Activated CD4-positive, alpha-beta T cell treated with anti-CD3 and anti-CD28 coated beads, Interleukin-10, Interleukin-2, amounts not matched to agents 100 ng/mL and 50 ng/mL, durations not matched to agents 16 hours and 8 hours (primary cell): ENCODE data around the gene PRDM7.
"Not testable (repeated sequence)": the region's sequence is repeated elsewhere in the genome, so short reads cannot be mapped to it uniquely, and the experiment has no call there.

Experiments used
- DNase-seq: peaks from one replicate; pipeline ENCODE4 v3.0.0-alpha.2; 2020

Gene PRDM7

GRCh38 chr16:90077240-90077756 lies at the start of gene PRDM7:
PRDM7 (minus strand) TSS chr16:90077331; CDS start chr16:90075910, 1,421 bp downstream.
- DNase-seq = peak; percentile 98

- DNase-seq = not testable (repeated sequence)
These were observed 44.7 kb upstream of the PRDM7 start for GRCh38 chr16:90121846-90122245.

GRCh38 chr16:90107617-90108016 lies 30.5 kb upstream of the PRDM7 start:
- DNase-seq = not testable (repeated sequence)

- DNase-seq = not testable (repeated sequence)
These were observed 29.9 kb upstream of the PRDM7 start for GRCh38 chr16:90107060-90107459.

- DNase-seq = peak; percentile 81
These were observed 29.1 kb upstream of the PRDM7 start for GRCh38 chr16:90106271-90106670.

- DNase-seq = not testable (repeated sequence)
These were observed 27.6 kb upstream of the PRDM7 start for GRCh38 chr16:90104725-90105124.

GRCh38 chr16:90102086-90102884 lies 25.2 kb upstream of the PRDM7 start:
- not testable (repeated sequence) for DNase-seq

GRCh38 chr16:90101332-90101731 lies 24.2 kb upstream of the PRDM7 start:
- DNase-seq = not testable (repeated sequence)

GRCh38 chr16:90100790-90101189 lies 23.7 kb upstream of the PRDM7 start:
- not testable (repeated sequence) for DNase-seq

GRCh38 chr16:90100229-90100628 lies 23.1 kb upstream of the PRDM7 start:
- DNase-seq = not testable (repeated sequence)

- DNase-seq = not testable (repeated sequence)
These were observed 21.8 kb upstream of the PRDM7 start for GRCh38 chr16:90098936-90099335.

GRCh38 chr16:90097010-90097684 lies 20.0 kb upstream of the PRDM7 start:
- not testable (repeated sequence) for DNase-seq

- DNase-seq = not testable (repeated sequence)
These were observed 17.7 kb upstream of the PRDM7 start for GRCh38 chr16:90094791-90095190.

GRCh38 chr16:90094296-90094695 lies 17.2 kb upstream of the PRDM7 start:
- not testable (repeated sequence) for DNase-seq

- DNase-seq = not testable (repeated sequence)
These were observed 16.7 kb upstream of the PRDM7 start for GRCh38 chr16:90093799-90094198.

- DNase-seq = not testable (repeated sequence)
These were observed 15.7 kb upstream of the PRDM7 start for GRCh38 chr16:90092781-90093180.

GRCh38 chr16:90084215-90084950 lies 7.3 kb upstream of the PRDM7 start:
- DNase-seq = no peak

GRCh38 chr16:90083139-90083538 lies 6.0 kb upstream of the PRDM7 start:
- DNase-seq = peak; percentile 42

GRCh38 chr16:90081606-90081970 lies 4.5 kb upstream of the PRDM7 start:
- no peak for DNase-seq

- no peak for DNase-seq
These were observed 1.4 kb upstream of the PRDM7 start for GRCh38 chr16:90078579-90078895.

- DNase-seq = peak; percentile 57
These were observed 837 bp upstream of the PRDM7 start for GRCh38 chr16:90077757-90078578.

- no peak for DNase-seq
These were observed 4.6 kb downstream of the PRDM7 start for GRCh38 chr16:90072442-90073105.
